HepG2 (cell line): ENCODE data around the gene USP19. TPM values are rescaled to one million over a fixed set of nuclear protein-coding genes. Genes with fewer than 3 reads are reported as not detected.

ENCODE experiments used
- GZF1 ChIP-seq: sonication (generic); formaldehyde crosslinking; IDR thresholded peaks from 2 replicates; pipeline ENCODE4 v1.5.1; 2020; ENCODE audit warnings: mild to moderate bottlenecking, missing genetic modification reagents
- POLR2AphosphoS2 ChIP-seq: IDR thresholded peaks from 2 replicates; pipeline ENCODE4 v1.6.1; 2011; ENCODE audit warnings: low read depth, low read length, improper control_type of control experiment
- ZBTB42 ChIP-seq: sonication (generic); formaldehyde crosslinking; IDR thresholded peaks from 2 replicates; pipeline ENCODE4 v1.5.0; 2020; ENCODE audit warnings: mild to moderate bottlenecking, missing genetic modification reagents
- ZMYM3 ChIP-seq: sonication (generic); formaldehyde crosslinking; IDR thresholded peaks from 2 replicates; pipeline ENCODE4 v1.5.1; 2020; ENCODE audit warnings: mild to moderate bottlenecking, missing genetic modification reagents
- ZNF607 ChIP-seq: sonication (generic); formaldehyde crosslinking; IDR thresholded peaks from 2 replicates; pipeline ENCODE4 v1.5.1; 2020; ENCODE audit warnings: missing genetic modification reagents, mild to moderate bottlenecking, borderline replicate concordance
- ZNF614 ChIP-seq: IDR thresholded peaks from 2 replicates; pipeline ENCODE4 v1.6.1; 2018; ENCODE audit warnings: missing biosample characterization, missing genetic modification reagents, inconsistent platforms, borderline replicate concordance
- ZNF773 ChIP-seq: sonication (generic); formaldehyde crosslinking; IDR thresholded peaks from 2 replicates; pipeline ENCODE4 v1.4.0; 2020; ENCODE audit warnings: missing genetic modification reagents, borderline replicate concordance
- polyA plus RNA-seq, 8 experiments: library from polyadenylated mRNA; depleted of rRNA in 3 of 8; stranded (reverse) in 7 of 8; unstranded in 1 of 8; fragments of >200 nt; fragmentation: Illumina TruSeq in 4 of 8; extraction: Trizol in 4 of 8; gene quantifications; 2 replicates each; pipeline versions ENCODE4 v1.2.1 to v1.2.3, GENCODE V29; 2011 to 2016; ENCODE audit warnings: low read depth in 4 of 8, missing spikeins in 1 of 8, mixed read lengths in 1 of 8; ENCODE audit not compliant: insufficient read depth in 1 of 8
- total RNA-seq, 5 experiments: library from RNA; depleted of rRNA; stranded (reverse); fragments of >200 nt; fragmentation: Illumina TruSeq; extraction: Trizol; gene quantifications; 2 replicates each; pipeline ENCODE4 v1.2.3, GENCODE V29; 2016; ENCODE audit warnings: low read depth in 1 of 5
- TF ChIP-seq, protein P1 (sequence below): sonication (generic); formaldehyde crosslinking; IDR thresholded peaks from 2 replicates; pipeline ENCODE4 v1.5.0; 2020; ENCODE audit warnings: mild to moderate bottlenecking, missing genetic modification reagents, borderline replicate concordance
- TF ChIP-seq, protein P2 (sequence below): sonication (generic); formaldehyde crosslinking; IDR thresholded peaks from 2 replicates; pipeline ENCODE4 v1.4.0; 2020; ENCODE audit warnings: missing genetic modification reagents, borderline replicate concordance
- TF ChIP-seq, protein P3 (sequence below): sonication (generic); formaldehyde crosslinking; IDR thresholded peaks from 2 replicates; pipeline ENCODE4 v1.5.0; 2020; ENCODE audit warnings: mild to moderate bottlenecking, missing genetic modification reagents, borderline replicate concordance
- TF ChIP-seq, protein P4 (sequence below): sonication (generic); IDR thresholded peaks from 2 replicates; pipeline ENCODE4 v1.6.1; 2016; ENCODE audit warnings: low read depth, borderline replicate concordance

The USP19 gene
- total and polyA plus RNA-seq, 2 of the 13 experiments (the other 11 are each of a cell fraction or from before 2014, with no cell fraction given) = 28.3 to 31.7 TPM

DNA sequence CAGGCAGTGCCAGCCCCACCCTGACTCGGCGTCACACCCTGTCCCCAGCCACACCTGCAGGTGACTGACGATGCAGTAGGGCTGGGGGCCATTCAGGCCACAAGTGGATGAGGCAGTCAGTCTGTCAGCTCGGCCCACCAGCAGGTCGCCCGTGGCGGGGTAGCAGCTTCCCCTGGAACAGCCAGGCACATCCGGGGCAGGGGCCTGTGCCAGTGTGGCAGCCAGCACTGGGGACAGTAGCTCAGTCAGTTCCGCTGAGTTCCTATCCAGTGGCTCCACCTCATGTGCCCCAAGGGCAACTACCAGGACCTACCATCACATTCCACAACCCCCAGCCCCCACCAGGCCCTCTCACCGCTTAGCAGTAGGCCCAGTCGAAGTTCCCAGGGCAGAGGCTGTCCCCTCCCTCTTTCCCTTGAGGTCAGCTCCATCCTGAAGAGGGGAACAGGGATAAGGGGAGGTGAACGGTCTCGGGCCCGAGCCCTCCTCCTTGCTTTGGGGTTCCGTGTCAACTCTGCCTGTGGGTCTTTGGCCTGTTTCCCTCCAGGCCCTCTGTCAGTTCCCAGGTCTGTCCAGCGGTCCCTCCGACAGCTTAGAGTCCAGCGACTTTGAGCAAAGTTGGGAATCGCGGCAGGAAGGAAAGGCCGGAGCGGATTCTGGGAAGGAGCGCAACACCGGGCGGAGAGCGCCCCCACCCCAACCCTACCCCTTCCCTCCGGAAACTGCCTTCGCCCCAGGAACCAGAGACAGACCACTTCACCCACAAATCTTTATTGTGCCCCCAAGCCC, 12.0 kb upstream of the USP19 start, which contains the start of gene LAMB2 (continued):
- TF ChIP-seq, protein P1, sequence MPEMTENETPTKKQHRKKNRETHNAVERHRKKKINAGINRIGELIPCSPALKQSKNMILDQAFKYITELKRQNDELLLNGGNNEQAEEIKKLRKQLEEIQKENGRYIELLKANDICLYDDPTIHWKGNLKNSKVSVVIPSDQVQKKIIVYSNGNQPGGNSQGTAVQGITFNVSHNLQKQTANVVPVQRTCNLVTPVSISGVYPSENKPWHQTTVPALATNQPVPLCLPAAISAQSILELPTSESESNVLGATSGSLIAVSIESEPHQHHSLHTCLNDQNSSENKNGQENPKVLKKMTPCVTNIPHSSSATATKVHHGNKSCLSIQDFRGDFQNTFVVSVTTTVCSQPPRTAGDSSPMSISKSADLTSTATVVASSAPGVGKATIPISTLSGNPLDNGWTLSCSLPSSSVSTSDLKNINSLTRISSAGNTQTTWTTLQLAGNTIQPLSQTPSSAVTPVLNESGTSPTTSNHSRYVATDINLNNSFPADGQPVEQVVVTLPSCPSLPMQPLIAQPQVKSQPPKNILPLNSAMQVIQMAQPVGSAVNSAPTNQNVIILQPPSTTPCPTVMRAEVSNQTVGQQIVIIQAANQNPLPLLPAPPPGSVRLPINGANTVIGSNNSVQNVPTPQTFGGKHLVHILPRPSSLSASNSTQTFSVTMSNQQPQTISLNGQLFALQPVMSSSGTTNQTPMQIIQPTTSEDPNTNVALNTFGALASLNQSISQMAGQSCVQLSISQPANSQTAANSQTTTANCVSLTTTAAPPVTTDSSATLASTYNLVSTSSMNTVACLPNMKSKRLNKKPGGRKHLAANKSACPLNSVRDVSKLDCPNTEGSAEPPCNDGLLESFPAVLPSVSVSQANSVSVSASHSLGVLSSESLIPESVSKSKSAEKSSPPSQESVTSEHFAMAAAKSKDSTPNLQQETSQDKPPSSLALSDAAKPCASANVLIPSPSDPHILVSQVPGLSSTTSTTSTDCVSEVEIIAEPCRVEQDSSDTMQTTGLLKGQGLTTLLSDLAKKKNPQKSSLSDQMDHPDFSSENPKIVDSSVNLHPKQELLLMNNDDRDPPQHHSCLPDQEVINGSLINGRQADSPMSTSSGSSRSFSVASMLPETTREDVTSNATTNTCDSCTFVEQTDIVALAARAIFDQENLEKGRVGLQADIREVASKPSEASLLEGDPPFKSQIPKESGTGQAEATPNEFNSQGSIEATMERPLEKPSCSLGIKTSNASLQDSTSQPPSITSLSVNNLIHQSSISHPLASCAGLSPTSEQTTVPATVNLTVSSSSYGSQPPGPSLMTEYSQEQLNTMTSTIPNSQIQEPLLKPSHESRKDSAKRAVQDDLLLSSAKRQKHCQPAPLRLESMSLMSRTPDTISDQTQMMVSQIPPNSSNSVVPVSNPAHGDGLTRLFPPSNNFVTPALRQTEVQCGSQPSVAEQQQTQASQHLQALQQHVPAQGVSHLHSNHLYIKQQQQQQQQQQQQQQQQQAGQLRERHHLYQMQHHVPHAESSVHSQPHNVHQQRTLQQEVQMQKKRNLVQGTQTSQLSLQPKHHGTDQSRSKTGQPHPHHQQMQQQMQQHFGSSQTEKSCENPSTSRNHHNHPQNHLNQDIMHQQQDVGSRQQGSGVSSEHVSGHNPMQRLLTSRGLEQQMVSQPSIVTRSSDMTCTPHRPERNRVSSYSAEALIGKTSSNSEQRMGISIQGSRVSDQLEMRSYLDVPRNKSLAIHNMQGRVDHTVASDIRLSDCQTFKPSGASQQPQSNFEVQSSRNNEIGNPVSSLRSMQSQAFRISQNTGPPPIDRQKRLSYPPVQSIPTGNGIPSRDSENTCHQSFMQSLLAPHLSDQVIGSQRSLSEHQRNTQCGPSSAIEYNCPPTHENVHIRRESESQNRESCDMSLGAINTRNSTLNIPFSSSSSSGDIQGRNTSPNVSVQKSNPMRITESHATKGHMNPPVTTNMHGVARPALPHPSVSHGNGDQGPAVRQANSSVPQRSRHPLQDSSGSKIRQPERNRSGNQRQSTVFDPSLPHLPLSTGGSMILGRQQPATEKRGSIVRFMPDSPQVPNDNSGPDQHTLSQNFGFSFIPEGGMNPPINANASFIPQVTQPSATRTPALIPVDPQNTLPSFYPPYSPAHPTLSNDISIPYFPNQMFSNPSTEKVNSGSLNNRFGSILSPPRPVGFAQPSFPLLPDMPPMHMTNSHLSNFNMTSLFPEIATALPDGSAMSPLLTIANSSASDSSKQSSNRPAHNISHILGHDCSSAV (CRISPR knock-in tag) = no peak
- no peak for TF ChIP-seq GZF1
- TF ChIP-seq, protein P2, sequence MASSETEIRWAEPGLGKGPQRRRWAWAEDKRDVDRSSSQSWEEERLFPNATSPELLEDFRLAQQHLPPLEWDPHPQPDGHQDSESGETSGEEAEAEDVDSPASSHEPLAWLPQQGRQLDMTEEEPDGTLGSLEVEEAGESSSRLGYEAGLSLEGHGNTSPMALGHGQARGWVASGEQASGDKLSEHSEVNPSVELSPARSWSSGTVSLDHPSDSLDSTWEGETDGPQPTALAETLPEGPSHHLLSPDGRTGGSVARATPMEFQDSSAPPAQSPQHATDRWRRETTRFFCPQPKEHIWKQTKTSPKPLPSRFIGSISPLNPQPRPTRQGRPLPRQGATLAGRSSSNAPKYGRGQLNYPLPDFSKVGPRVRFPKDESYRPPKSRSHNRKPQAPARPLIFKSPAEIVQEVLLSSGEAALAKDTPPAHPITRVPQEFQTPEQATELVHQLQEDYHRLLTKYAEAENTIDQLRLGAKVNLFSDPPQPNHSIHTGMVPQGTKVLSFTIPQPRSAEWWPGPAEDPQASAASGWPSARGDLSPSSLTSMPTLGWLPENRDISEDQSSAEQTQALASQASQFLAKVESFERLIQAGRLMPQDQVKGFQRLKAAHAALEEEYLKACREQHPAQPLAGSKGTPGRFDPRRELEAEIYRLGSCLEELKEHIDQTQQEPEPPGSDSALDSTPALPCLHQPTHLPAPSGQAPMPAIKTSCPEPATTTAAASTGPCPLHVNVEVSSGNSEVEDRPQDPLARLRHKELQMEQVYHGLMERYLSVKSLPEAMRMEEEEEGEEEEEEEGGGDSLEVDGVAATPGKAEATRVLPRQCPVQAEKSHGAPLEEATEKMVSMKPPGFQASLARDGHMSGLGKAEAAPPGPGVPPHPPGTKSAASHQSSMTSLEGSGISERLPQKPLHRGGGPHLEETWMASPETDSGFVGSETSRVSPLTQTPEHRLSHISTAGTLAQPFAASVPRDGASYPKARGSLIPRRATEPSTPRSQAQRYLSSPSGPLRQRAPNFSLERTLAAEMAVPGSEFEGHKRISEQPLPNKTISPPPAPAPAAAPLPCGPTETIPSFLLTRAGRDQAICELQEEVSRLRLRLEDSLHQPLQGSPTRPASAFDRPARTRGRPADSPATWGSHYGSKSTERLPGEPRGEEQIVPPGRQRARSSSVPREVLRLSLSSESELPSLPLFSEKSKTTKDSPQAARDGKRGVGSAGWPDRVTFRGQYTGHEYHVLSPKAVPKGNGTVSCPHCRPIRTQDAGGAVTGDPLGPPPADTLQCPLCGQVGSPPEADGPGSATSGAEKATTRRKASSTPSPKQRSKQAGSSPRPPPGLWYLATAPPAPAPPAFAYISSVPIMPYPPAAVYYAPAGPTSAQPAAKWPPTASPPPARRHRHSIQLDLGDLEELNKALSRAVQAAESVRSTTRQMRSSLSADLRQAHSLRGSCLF (CRISPR knock-in tag) = no peak
- TF ChIP-seq ZNF614 = no peak; the same call in 1 of the 2 replicates
- TF ChIP-seq, protein P3, sequence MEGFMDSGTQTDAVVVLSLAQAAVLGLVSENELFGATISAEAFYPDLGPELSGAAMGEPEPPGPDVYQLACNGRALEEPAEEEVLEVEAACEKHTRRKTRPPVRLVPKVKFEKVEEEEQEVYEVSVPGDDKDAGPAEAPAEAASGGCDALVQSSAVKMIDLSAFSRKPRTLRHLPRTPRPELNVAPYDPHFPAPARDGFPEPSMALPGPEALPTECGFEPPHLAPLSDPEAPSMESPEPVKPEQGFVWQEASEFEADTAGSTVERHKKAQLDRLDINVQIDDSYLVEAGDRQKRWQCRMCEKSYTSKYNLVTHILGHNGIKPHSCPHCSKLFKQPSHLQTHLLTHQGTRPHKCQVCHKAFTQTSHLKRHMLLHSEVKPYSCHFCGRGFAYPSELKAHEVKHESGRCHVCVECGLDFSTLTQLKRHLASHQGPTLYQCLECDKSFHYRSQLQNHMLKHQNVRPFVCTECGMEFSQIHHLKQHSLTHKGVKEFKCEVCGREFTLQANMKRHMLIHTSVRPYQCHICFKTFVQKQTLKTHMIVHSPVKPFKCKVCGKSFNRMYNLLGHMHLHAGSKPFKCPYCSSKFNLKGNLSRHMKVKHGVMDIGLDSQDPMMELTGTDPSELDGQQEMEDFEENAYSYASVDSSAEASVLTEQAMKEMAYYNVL (CRISPR knock-in tag) = peak; percentile 57; the same call in 1 of the 2 replicates
- TF ChIP-seq, protein P4, sequence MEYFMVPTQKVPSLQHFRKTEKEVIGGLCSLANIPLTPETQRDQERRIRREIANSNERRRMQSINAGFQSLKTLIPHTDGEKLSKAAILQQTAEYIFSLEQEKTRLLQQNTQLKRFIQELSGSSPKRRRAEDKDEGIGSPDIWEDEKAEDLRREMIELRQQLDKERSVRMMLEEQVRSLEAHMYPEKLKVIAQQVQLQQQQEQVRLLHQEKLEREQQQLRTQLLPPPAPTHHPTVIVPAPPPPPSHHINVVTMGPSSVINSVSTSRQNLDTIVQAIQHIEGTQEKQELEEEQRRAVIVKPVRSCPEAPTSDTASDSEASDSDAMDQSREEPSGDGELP = peak; percentile 3; the same call in 1 of the 2 replicates
- no peak for TF ChIP-seq POLR2AphosphoS2
- TF ChIP-seq ZNF773 = no peak
- no peak for TF ChIP-seq ZNF607 (CRISPR knock-in tag)
- no peak for TF ChIP-seq ZBTB42 (CRISPR knock-in tag)
- TF ChIP-seq ZMYM3 (CRISPR knock-in tag) = peak; percentile 63
